HepG2 (cell line): ENCODE results near the gene RLF. TPM values are rescaled to one million over a fixed set of nuclear protein-coding genes. Genes with fewer than 3 reads are reported as not detected.

Source experiments
- ATAC-seq: fragments of 200-7000 bp; cut with Tn5 transposase; 3 replicates; pipeline ENCODE4 v1.9.1; 2020; ENCODE audit warnings: mild to moderate bottlenecking, moderate library complexity
- BruUV-seq: library from RNA; stranded (reverse); fragments of 400-500 nt; replicated peaks from 2 replicates; lab custom pipeline; 2021; lab: Mats Ljungman, UMichigan
- CTCF ChIA-PET: fragments of 300-600 bp; formaldehyde crosslinking; extraction: SDS; loops from one replicate; lab custom pipeline; 2021; ENCODE audit warnings: low total read pairs, inconsistent platforms, low intra/inter-chr PET ratio; lab: Yijun Ruan, JAX
- POLR2A ChIA-PET: fragments of 350-600 bp; sonication (Branson Sonifier 250); formaldehyde crosslinking; loops from one replicate; lab custom pipeline; 2020; ENCODE audit warnings: antibody characterized with exemption, inconsistent platforms; lab: Yijun Ruan, JAX
- DNase-seq: peaks from one replicate; pipeline ENCODE4 v3.0.0-alpha.2; 2015; ENCODE audit warnings: low spot score
- FAIRE-seq: peaks from 3 replicates; lab custom pipeline; 2011; peaks lifted over from hg19 to GRCh38; lab: Jason Lieb, UNC
- H2AFZ ChIP-seq: one replicate; pipeline ENCODE4 v1.6.1; 2011; ENCODE audit warnings: low read length, inconsistent platforms
- H3K27ac ChIP-seq: fragments of 300-600 bp; 3 replicates; pipeline ENCODE4 v1.8.0; 2011; ENCODE audit warnings: mixed run types, mild to moderate bottlenecking, mixed read lengths, low read length, inconsistent platforms; ENCODE audit not compliant: insufficient read depth; ENCODE audit errors: extremely low read length
- H3K27me3 ChIP-seq, 2 experiments: fragments of 200-600 bp in 1 of 2; 2 replicates in 1 of 2; 3 replicates in 1 of 2; pipeline versions ENCODE4 v1.6.0 to v1.8.0; 2011; ENCODE audit warnings: low read length in 2 of 2, mild to moderate bottlenecking in 2 of 2, moderate library complexity in 2 of 2, inconsistent platforms in 1 of 2; ENCODE audit not compliant: insufficient read depth in 2 of 2, control insufficient read depth in 1 of 2
- H3K36me3 ChIP-seq, 2 experiments: fragments of 200-600 bp in 1 of 2; replicated peaks in 1 of 2; 2 replicates in 1 of 2; 3 replicates in 1 of 2; pipeline versions ENCODE4 v1.5.1 to v1.8.0; 2011; ENCODE audit warnings: low read length in 2 of 2, inconsistent platforms in 1 of 2; ENCODE audit not compliant: insufficient read depth in 2 of 2, control insufficient read depth in 1 of 2
- H3K4me1 ChIP-seq: 2 replicates; pipeline ENCODE4 v1.5.1; 2012; ENCODE audit warnings: low read length, inconsistent platforms; ENCODE audit not compliant: insufficient read depth
- H3K4me2 ChIP-seq: 2 replicates; pipeline ENCODE4 v1.6.0; 2011; ENCODE audit warnings: low read depth, low read length, inconsistent platforms
- H3K4me3 ChIP-seq, 3 experiments: fragments of 200-600 bp in 1 of 3; sonication (generic), shearing (Covaris generic) in 1 of 3; replicated peaks in 1 of 3; 2 replicates each; pipeline ENCODE4 v1.5.1; 2011 to 2016; ENCODE audit warnings: low read length in 3 of 3, inconsistent platforms in 2 of 3, low read depth in 2 of 3, mild to moderate bottlenecking in 2 of 3, control low read depth in 1 of 3, mixed read lengths in 1 of 3; ENCODE audit not compliant: insufficient read depth in 1 of 3
- H3K79me2 ChIP-seq: one replicate; pipeline ENCODE4 v1.6.1; 2011; ENCODE audit warnings: low read length, inconsistent platforms; ENCODE audit not compliant: insufficient read depth
- H3K9ac ChIP-seq: 2 replicates; pipeline ENCODE4 v1.6.0; 2011; ENCODE audit warnings: mild to moderate bottlenecking, low read depth, low read length, inconsistent platforms; ENCODE audit not compliant: insufficient read depth
- H3K9me3 ChIP-seq: 2 replicates; pipeline ENCODE4 v1.5.1; 2012; ENCODE audit warnings: mild to moderate bottlenecking, low read length
- H4K20me1 ChIP-seq: 2 replicates; pipeline ENCODE4 v1.6.0; 2011; ENCODE audit warnings: inconsistent platforms, mild to moderate bottlenecking, low read length, moderate library complexity; ENCODE audit not compliant: insufficient read depth
- GATAD2A ChIP-seq: IDR thresholded peaks from 2 replicates; pipeline ENCODE4 v1.6.1; 2016
- PCBP2 ChIP-seq: fragments of 200-400 bp; formaldehyde crosslinking; optimal IDR thresholded peaks from 2 replicates; pipeline ENCODE3; 2018; ENCODE audit warnings: low read length, low read depth; ENCODE audit not compliant: poor library complexity, severe bottlenecking
- REL ChIP-seq: sonication (generic); formaldehyde crosslinking; conservative IDR thresholded peaks from 2 replicates; pipeline ENCODE4 v1.8.0; 2022; ENCODE audit warnings: mild to moderate bottlenecking, missing genetic modification reagents, moderate library complexity
- SP140L ChIP-seq: sonication (generic); formaldehyde crosslinking; IDR thresholded peaks from 2 replicates; pipeline ENCODE4 v1.4.0; 2020; ENCODE audit warnings: missing genetic modification reagents, borderline replicate concordance
- STAG1 ChIP-seq: sonication (generic); formaldehyde crosslinking; IDR thresholded peaks from 2 replicates; pipeline ENCODE4 v1.4.0; 2020; ENCODE audit warnings: missing genetic modification reagents
- TOPORS ChIP-seq: sonication (generic); formaldehyde crosslinking; IDR thresholded peaks from 2 replicates; pipeline ENCODE4 v1.8.0; 2023; ENCODE audit warnings: mild to moderate bottlenecking, missing genetic modification reagents
- XRCC5 ChIP-seq: fragments of 200-400 bp; formaldehyde crosslinking; optimal IDR thresholded peaks from 2 replicates; pipeline ENCODE3; 2017; ENCODE audit warnings: mild to moderate bottlenecking, low read length
- ZMYM3 ChIP-seq: sonication (generic); formaldehyde crosslinking; IDR thresholded peaks from 2 replicates; pipeline ENCODE4 v1.5.1; 2020; ENCODE audit warnings: mild to moderate bottlenecking, missing genetic modification reagents
- ZNF143 ChIP-seq: sonication (generic); formaldehyde crosslinking; IDR thresholded peaks from 2 replicates; pipeline ENCODE4 v1.4.0; 2020; ENCODE audit warnings: missing genetic modification reagents
- ZNF251 ChIP-seq: sonication (generic); formaldehyde crosslinking; IDR thresholded peaks from 2 replicates; pipeline ENCODE4 v1.9.0; 2021; ENCODE audit warnings: mild to moderate bottlenecking, missing genetic modification reagents
- ZNF33A ChIP-seq: sonication (generic); formaldehyde crosslinking; IDR thresholded peaks from 2 replicates; pipeline ENCODE4 v1.5.1; 2020; ENCODE audit warnings: missing genetic modification reagents, mild to moderate bottlenecking, moderate library complexity, borderline replicate concordance
- ZNF644 ChIP-seq: IDR thresholded peaks from 2 replicates; pipeline ENCODE4 v1.6.1; 2016; ENCODE audit warnings: low read depth
- ZNF674 ChIP-seq: sonication (generic); formaldehyde crosslinking; IDR thresholded peaks from 2 replicates; pipeline ENCODE4 v1.5.0; 2020; ENCODE audit warnings: low read depth, mild to moderate bottlenecking, missing genetic modification reagents
- WGBS: methylation state at CpG from one replicate; pipeline ENCODE4 v1.1.6; 2017; ENCODE audit warnings: low lambda C conversion rate; 5-methylcytosine and 5-hydroxymethylcytosine counted together
- in situ Hi-C: cut with HindIII; loops from 2 replicates; pipeline ENCODE4 v1.10.0; 2017; ENCODE audit warnings: low pct_unique_long_range_greater_than_20kb; ENCODE audit not compliant: extremely low pct_ligation_motif_present
- intact Hi-C: fragments of 100-400 bp; cut with micrococcal nuclease; formaldehyde crosslinking; loops from one replicate; pipeline ENCODE4 v1.10.0; 2022; ENCODE audit not compliant: unreplicated experiment
- polyA plus RNA-seq, 8 experiments: library from polyadenylated mRNA; depleted of rRNA in 3 of 8; stranded (reverse) in 7 of 8; unstranded in 1 of 8; fragments of >200 nt; fragmentation: Illumina TruSeq in 4 of 8; extraction: Trizol in 4 of 8; gene quantifications; 2 replicates each; pipeline versions ENCODE4 v1.2.1 to v1.2.3, GENCODE V29; 2011 to 2016; ENCODE audit warnings: low read depth in 4 of 8, missing spikeins in 1 of 8, mixed read lengths in 1 of 8; ENCODE audit not compliant: insufficient read depth in 1 of 8
- total RNA-seq, 5 experiments: library from RNA; depleted of rRNA; stranded (reverse); fragments of >200 nt; fragmentation: Illumina TruSeq; extraction: Trizol; gene quantifications; 2 replicates each; pipeline ENCODE4 v1.2.3, GENCODE V29; 2016; ENCODE audit warnings: low read depth in 1 of 5
- TF ChIP-seq, protein P1 (sequence below): IDR thresholded peaks from 2 replicates; pipeline ENCODE4 v1.4.0; 2020; ENCODE audit warnings: mild to moderate bottlenecking, missing genetic modification reagents
- TF ChIP-seq, protein P2 (sequence below): IDR thresholded peaks from 2 replicates; pipeline ENCODE4 v1.6.1; 2016; ENCODE audit warnings: control low read depth

The RLF gene
- total and polyA plus RNA-seq, 2 of the 13 experiments (the other 11 are each of a cell fraction or from before 2014, with no cell fraction given) = 9.0 to 15.7 TPM

DNA sequence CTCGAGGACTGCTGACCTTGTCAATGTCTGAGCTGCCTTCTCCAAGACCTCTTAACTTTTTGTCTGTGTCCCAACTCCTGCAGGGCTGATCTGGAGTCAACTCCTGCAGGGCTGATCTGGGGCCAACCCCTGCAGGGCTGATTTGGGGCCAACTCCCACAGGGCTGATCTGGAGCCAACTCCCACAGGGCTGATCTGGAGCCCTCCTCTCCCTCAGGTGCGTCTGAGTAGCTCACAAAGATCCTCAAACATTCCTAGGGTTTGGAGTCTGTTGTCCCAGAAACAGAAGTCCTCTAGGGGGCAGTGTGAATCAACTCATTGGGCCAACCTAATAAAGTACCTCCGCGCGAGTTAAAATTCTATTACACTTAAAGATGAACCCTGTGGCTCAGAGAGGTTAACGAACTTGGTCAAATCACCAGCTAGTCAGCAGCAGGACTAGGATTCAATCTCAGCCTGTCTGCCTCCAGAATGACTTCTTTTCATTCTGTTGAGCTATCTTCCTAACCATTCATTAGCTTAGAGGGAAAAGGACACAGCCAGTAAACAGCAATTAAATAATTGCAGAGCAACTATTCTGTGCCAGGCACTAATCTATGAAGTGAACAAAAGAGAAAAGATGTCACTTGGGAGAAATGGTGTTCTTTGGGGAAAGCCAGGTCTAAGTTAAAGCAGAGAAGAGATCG, 17.2 kb upstream of the RLF start:
- Histone ChIP-seq H3K4me2 (peak overlapping the region; percentile 18), H3K36me3 (no peaks in the 10 kb centered on the region), H3K9me3 (no peaks in the 10 kb centered on the region), H3K79me2 (no peaks in the 10 kb centered on the region), H3K4me3 (no peak overlapping the region), H4K20me1 (no peaks in the 10 kb centered on the region), H3K4me1 (peaks cover 19% of the 10 kb centered on the region), H2AFZ (no peak overlapping the region), H3K9ac (no peak overlapping the region), H3K27ac (no peak overlapping the region), H3K27me3 (peaks cover 0 to 10% of the 10 kb centered on the region in 2 experiments; a peak in 2 of 5 replicates)
- ChIA-PET CTCF (interaction anchor here (1.5 to 2.3 kb wide), 4 partner anchors 9 to 294 kb away, joined by 4 to 16 read pairs (median 6); no protein-coding TSS in a partner anchor), POLR2A (interaction anchor here (0.9 kb wide), 1 partner anchor 195 kb away, joined by 3 read pairs; no protein-coding TSS in a partner anchor)
- WGBS = under 1% methylated on average over 7 of the region's 7 CpGs
- in situ Hi-C loops = loop anchor here (5.0 to 10.0 kb wide), 2 partner anchors 193 to 261 kb away; no protein-coding TSS in a partner anchor
- DNase-seq = peak; percentile 64
- intact Hi-C loops = loop anchor here (1.0 to 10.0 kb wide), 3 partner anchors 172 to 261 kb away; no protein-coding TSS in a partner anchor
- FAIRE-seq = peak; percentile 89
- peak; percentile 95 for ATAC-seq
- BruUV-seq = no TSS peak
- TF ChIP-seq ZNF674 = no peak
- no peak for TF ChIP-seq SP140L (CRISPR knock-in tag)
- no peak for TF ChIP-seq TOPORS (CRISPR knock-in tag)
- TF ChIP-seq ZNF33A (CRISPR knock-in tag) = no peak
- TF ChIP-seq, protein P1, sequence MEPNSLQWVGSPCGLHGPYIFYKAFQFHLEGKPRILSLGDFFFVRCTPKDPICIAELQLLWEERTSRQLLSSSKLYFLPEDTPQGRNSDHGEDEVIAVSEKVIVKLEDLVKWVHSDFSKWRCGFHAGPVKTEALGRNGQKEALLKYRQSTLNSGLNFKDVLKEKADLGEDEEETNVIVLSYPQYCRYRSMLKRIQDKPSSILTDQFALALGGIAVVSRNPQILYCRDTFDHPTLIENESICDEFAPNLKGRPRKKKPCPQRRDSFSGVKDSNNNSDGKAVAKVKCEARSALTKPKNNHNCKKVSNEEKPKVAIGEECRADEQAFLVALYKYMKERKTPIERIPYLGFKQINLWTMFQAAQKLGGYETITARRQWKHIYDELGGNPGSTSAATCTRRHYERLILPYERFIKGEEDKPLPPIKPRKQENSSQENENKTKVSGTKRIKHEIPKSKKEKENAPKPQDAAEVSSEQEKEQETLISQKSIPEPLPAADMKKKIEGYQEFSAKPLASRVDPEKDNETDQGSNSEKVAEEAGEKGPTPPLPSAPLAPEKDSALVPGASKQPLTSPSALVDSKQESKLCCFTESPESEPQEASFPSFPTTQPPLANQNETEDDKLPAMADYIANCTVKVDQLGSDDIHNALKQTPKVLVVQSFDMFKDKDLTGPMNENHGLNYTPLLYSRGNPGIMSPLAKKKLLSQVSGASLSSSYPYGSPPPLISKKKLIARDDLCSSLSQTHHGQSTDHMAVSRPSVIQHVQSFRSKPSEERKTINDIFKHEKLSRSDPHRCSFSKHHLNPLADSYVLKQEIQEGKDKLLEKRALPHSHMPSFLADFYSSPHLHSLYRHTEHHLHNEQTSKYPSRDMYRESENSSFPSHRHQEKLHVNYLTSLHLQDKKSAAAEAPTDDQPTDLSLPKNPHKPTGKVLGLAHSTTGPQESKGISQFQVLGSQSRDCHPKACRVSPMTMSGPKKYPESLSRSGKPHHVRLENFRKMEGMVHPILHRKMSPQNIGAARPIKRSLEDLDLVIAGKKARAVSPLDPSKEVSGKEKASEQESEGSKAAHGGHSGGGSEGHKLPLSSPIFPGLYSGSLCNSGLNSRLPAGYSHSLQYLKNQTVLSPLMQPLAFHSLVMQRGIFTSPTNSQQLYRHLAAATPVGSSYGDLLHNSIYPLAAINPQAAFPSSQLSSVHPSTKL (CRISPR knock-in tag) = no peak
- TF ChIP-seq ZNF644 (CRISPR knock-in tag) = no peak
- TF ChIP-seq, protein P2, sequence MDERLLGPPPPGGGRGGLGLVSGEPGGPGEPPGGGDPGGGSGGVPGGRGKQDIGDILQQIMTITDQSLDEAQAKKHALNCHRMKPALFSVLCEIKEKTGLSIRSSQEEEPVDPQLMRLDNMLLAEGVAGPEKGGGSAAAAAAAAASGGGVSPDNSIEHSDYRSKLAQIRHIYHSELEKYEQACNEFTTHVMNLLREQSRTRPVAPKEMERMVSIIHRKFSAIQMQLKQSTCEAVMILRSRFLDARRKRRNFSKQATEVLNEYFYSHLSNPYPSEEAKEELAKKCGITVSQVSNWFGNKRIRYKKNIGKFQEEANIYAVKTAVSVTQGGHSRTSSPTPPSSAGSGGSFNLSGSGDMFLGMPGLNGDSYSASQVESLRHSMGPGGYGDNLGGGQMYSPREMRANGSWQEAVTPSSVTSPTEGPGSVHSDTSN (CRISPR knock-in tag) = no peak
- peak; percentile 89 for TF ChIP-seq STAG1 (CRISPR knock-in tag)
- TF ChIP-seq ZNF143 = no peak
- 0 out of 2 replicates have a peak, but pooled peaks have one; percentile 12 for TF ChIP-seq GATAD2A (CRISPR knock-in tag)
- TF ChIP-seq ZMYM3 = no peak
- no peak for TF ChIP-seq REL (CRISPR knock-in tag)
- no peak for TF ChIP-seq PCBP2
- TF ChIP-seq ZNF251 (CRISPR knock-in tag) = no peak
- TF ChIP-seq XRCC5 = peak; percentile 68
